T-cell (primary cell): Measurements from ENCODE around the gene NR1H2. TPM values are rescaled to one million over a fixed set of nuclear protein-coding genes. Genes with fewer than 3 reads are reported as not detected.
A peak's percentile ranks its signal among the peaks of the same experiment; 100 is the strongest.
"Not testable (repeated sequence)": the region's sequence is repeated elsewhere in the genome, so short reads cannot be mapped to it uniquely, and the experiment has no call there.

Experiments
- ATAC-seq, 4 experiments: fragments of 200-7000 bp in 3 of 4; fragments of 150-1000 bp in 1 of 4; cut with Tn5 transposase; replicated peaks in 1 of 4; 1 replicate in 3 of 4; 2 replicates in 1 of 4; pipeline ENCODE4 v1.10.0; 2021; ENCODE audit warnings: moderate library complexity in 3 of 4, mild to moderate bottlenecking in 2 of 4, moderate number of reproducible peaks in 1 of 4
- CTCF ChIA-PET, 2 donors: fragments of 300-600 bp; sonication (Branson Sonifier 250); formaldehyde crosslinking; loops; one replicate each; lab custom pipeline; 2022; ENCODE audit warnings: antibody characterized with exemption in 2 of 2; lab: Charles Lee
- POLR2A ChIA-PET, 2 donors: fragments of 300-600 bp; sonication (Branson Sonifier 250); formaldehyde crosslinking; loops; one replicate each; lab custom pipeline; 2022; ENCODE audit warnings: antibody characterized with exemption in 2 of 2; lab: Charles Lee
- DNase-seq, 35 experiments: peaks; one replicate each; pipeline versions ENCODE4 v3.0.0 to v3.0.0-alpha.2; 2013 to 2023
- H3K27ac ChIP-seq: one replicate; pipeline ENCODE4 v1.5.1; 2013; ENCODE audit warnings: low read length
- H3K27me3 ChIP-seq, 2 experiments: replicated peaks in 1 of 2; 1 replicate in 1 of 2; 2 replicates in 1 of 2; pipeline versions ENCODE4 v1.6.1 to v1.7.0; 2013; ENCODE audit warnings: low read length in 1 of 2, mixed read lengths in 1 of 2; ENCODE audit not compliant: control insufficient read depth in 2 of 2, insufficient read depth in 2 of 2; ENCODE audit errors: extremely low read depth in 1 of 2
- H3K36me3 ChIP-seq, 2 donors: 1 replicate in 1 of 2; 2 replicates in 1 of 2; pipeline versions ENCODE4 v1.6.1 to v1.7.0; 2013; ENCODE audit warnings: low read length in 1 of 2; ENCODE audit not compliant: control insufficient read depth in 2 of 2, insufficient read depth in 1 of 2; ENCODE audit errors: extremely low read depth in 1 of 2
- H3K4me1 ChIP-seq, 2 experiments: 1 replicate in 1 of 2; 2 replicates in 1 of 2; pipeline versions ENCODE4 v1.6.1 to v1.7.0; 2013; ENCODE audit warnings: low read length in 2 of 2, mixed read lengths in 1 of 2; ENCODE audit not compliant: insufficient read depth in 2 of 2, control insufficient read depth in 1 of 2; ENCODE audit errors: extremely low read depth in 1 of 2
- H3K4me3 ChIP-seq, 2 donors: 1 replicate in 1 of 2; 2 replicates in 1 of 2; pipeline versions ENCODE4 v1.5.1 to v1.7.0; 2013; ENCODE audit warnings: mild to moderate bottlenecking in 2 of 2, low read length in 1 of 2, moderate library complexity in 1 of 2; ENCODE audit not compliant: control insufficient read depth in 1 of 2; ENCODE audit errors: extremely low read depth in 1 of 2
- H3K9me3 ChIP-seq: 2 replicates; pipeline ENCODE4 v1.7.0; 2013
- H3K27ac Mint-ChIP-seq, 2 donors: one replicate each; pipeline ENCODE4 v1.8.0; 2020 to 2021; ENCODE audit warnings: mild to moderate bottlenecking in 2 of 2, mixed read lengths in 2 of 2
- H3K27me3 Mint-ChIP-seq, 2 donors: one replicate each; pipeline ENCODE4 v1.8.0; 2021 to 2022; ENCODE audit warnings: mixed read lengths in 2 of 2
- H3K36me3 Mint-ChIP-seq: one replicate; pipeline ENCODE4 v1.8.0; 2021; ENCODE audit warnings: mixed read lengths
- H3K4me1 Mint-ChIP-seq, 3 donors: one replicate each; pipeline ENCODE4 v1.8.0; 2020 to 2022; ENCODE audit warnings: mixed read lengths in 3 of 3, mild to moderate bottlenecking in 1 of 3
- H3K4me3 Mint-ChIP-seq, 3 donors: one replicate each; pipeline ENCODE4 v1.8.0; 2020 to 2022; ENCODE audit warnings: mild to moderate bottlenecking in 3 of 3, mixed read lengths in 3 of 3, moderate library complexity in 3 of 3
- H3K9me3 Mint-ChIP-seq, 3 donors: one replicate each; pipeline ENCODE4 v1.8.0; 2020 to 2022; ENCODE audit warnings: mixed read lengths in 3 of 3
- WGBS: methylation state at CpG from one replicate; pipeline ENCODE4 v1.1.5; 2013; ENCODE audit warnings: missing lambda C conversion rate; ENCODE audit not compliant: insufficient coverage; 5-methylcytosine and 5-hydroxymethylcytosine counted together
- total RNA-seq, 35 experiments: library from RNA in 6 of 35; stranded (reverse) in 6 of 35; fragments of 120-200 nt in 1 of 35; gene quantifications; one replicate each; pipeline versions ENCODE4 v1.2.1 to v1.2.4 and lab custom pipeline; 2013 to 2026

The NR1H2 gene
- total RNA-seq, 5 donors from 2014 or later (not counting 1 experiment from before 2014, with no cell fraction given): 109 to 236 (median 117) TPM

GRCh38 chr19:50332244-50333038 lies 43.8 kb upstream of the NR1H2 start:
- H3K36me3 Mint-ChIP-seq: peaks cover 4% of the 10 kb centered on the region
- CTCF ChIA-PET: interaction anchor here in 1 of 2 donors (1.6 kb wide), 1 partner anchor 393 kb away, joined by 9 read pairs; no protein-coding TSS in a partner anchor
- no peak overlapping the region for H3K27ac ChIP-seq
- H3K27me3 Mint-ChIP-seq: peaks cover 53 to 63% of the 10 kb centered on the region in 2 donors
- H3K4me3 ChIP-seq: peak overlapping the region in 1 of 2 donors; percentile 52
- peak overlapping the region in 1 of 2 donors; percentile 70 for H3K27ac Mint-ChIP-seq
- H3K9me3 ChIP-seq: no peaks in the 10 kb centered on the region
- no peaks in the 10 kb centered on the region for H3K36me3 ChIP-seq
- H3K4me3 Mint-ChIP-seq: peak overlapping the region; percentile 43 to 84 (median 60)
- H3K4me1 ChIP-seq: peaks cover 3 to 62% of the 10 kb centered on the region in 2 experiments
- 23% methylated on average over 8 of the region's 20 CpGs for WGBS
- POLR2A ChIA-PET: no interaction called here
- ATAC-seq: no peak
- H3K27me3 ChIP-seq: peaks cover 2 to 82% of the 10 kb centered on the region in 2 experiments
- DNase-seq: no peak
- peaks cover 3 to 10% (median 5%) of the 10 kb centered on the region in 3 donors for H3K9me3 Mint-ChIP-seq
- H3K4me1 Mint-ChIP-seq: peaks cover 43 to 60% (median 50%) of the 10 kb centered on the region in 3 donors

- Mint-ChIP-seq H3K9me3 (peaks cover 3 to 10% (median 5%) of the 10 kb centered on the region in 3 donors), H3K4me3 (peak overlapping the region; percentile 83 to 86 (median 84)), H3K27ac (peak overlapping the region; percentile 91 to 93), H3K4me1 (peaks cover 38 to 55% (median 46%) of the 10 kb centered on the region in 3 donors), H3K27me3 (peaks cover 49 to 59% of the 10 kb centered on the region in 2 donors), H3K36me3 (peaks cover 4% of the 10 kb centered on the region)
- Histone ChIP-seq H3K9me3 (no peaks in the 10 kb centered on the region), H3K27me3 (peaks cover 0 to 76% of the 10 kb centered on the region in 2 experiments), H3K27ac (peak overlapping the region; percentile 52), H3K4me3 (peak overlapping the region; percentile 52 to 53), H3K36me3 (no peaks in the 10 kb centered on the region), H3K4me1 (peaks cover 3 to 56% of the 10 kb centered on the region in 2 experiments)
- ChIA-PET CTCF (interaction anchor here in 1 of 2 donors (0.6 to 1.6 kb wide), 4 partner anchors 24 to 392 kb away, joined by 3 to 9 read pairs (median 4); no protein-coding TSS in a partner anchor), POLR2A (no interaction called here)
- DNase-seq: peak; percentile 73 to 93 (median 86)
- under 1% methylated on average over 23 of the region's 34 CpGs for WGBS
- ATAC-seq: peak; percentile 67 to 81 (median 74)
Observed at GRCh38 chr19:50333235-50333736, 43.0 kb upstream of the NR1H2 start.

GRCh38 chr19:50333737-50334617 lies 42.3 kb upstream of the NR1H2 start:
- Mint-ChIP-seq H3K9me3 (peaks cover 3 to 10% (median 5%) of the 10 kb centered on the region in 3 donors), H3K4me3 (peak overlapping the region; percentile 83 to 86 (median 84)), H3K36me3 (peaks cover 4% of the 10 kb centered on the region), H3K27me3 (peaks cover 49 to 58% of the 10 kb centered on the region in 2 donors), H3K4me1 (peaks cover 38 to 55% (median 46%) of the 10 kb centered on the region in 3 donors), H3K27ac (peak overlapping the region; percentile 91 to 93)
- Histone ChIP-seq H3K9me3 (no peaks in the 10 kb centered on the region), H3K4me3 (peak overlapping the region; percentile 52 to 53), H3K27ac (peak overlapping the region; percentile 52), H3K4me1 (peaks cover 3 to 54% of the 10 kb centered on the region in 2 experiments), H3K36me3 (no peaks in the 10 kb centered on the region), H3K27me3 (peaks cover 0 to 73% of the 10 kb centered on the region in 2 experiments)
- WGBS: 15% methylated on average over 49 of the region's 54 CpGs
- ATAC-seq (peak; percentile 9 to 43 (median 30)), DNase-seq (peak in 23 of 35 experiments; percentile 45 to 90 (median 72))
- ChIA-PET POLR2A (no interaction called here), CTCF (interaction anchor here in 1 of 2 donors (0.6 to 1.6 kb wide), 3 partner anchors 23 to 391 kb away, joined by 3 to 9 read pairs (median 6); no protein-coding TSS in a partner anchor)

GRCh38 chr19:50334741-50335421 lies 41.4 kb upstream of the NR1H2 start:
- no peaks in the 10 kb centered on the region for H3K36me3 ChIP-seq
- ChIA-PET CTCF (interaction anchor here in 1 of 2 donors (0.5 kb wide), 1 partner anchor 390 kb away, joined by 7 read pairs; no protein-coding TSS in a partner anchor), POLR2A (interaction anchor here in 1 of 2 donors (0.8 kb wide), 1 partner anchor 186 kb away, joined by 6 read pairs; no protein-coding TSS in a partner anchor)
- Mint-ChIP-seq H3K9me3 (peaks cover 0 to 5% (median 0%) of the 10 kb centered on the region in 3 donors), H3K36me3 (no peaks in the 10 kb centered on the region), H3K4me3 (peak overlapping the region; percentile 17 to 84 (median 60)), H3K27me3 (peaks cover 40 to 49% of the 10 kb centered on the region in 2 donors), H3K4me1 (peaks cover 30 to 46% (median 37%) of the 10 kb centered on the region in 3 donors), H3K27ac (peak overlapping the region in 1 of 2 donors; percentile 29)
- ATAC-seq (no peak), DNase-seq (no peak)
- peaks cover 0 to 64% of the 10 kb centered on the region in 2 experiments for H3K27me3 ChIP-seq
- no peaks in the 10 kb centered on the region for H3K9me3 ChIP-seq
- no peak overlapping the region for H3K27ac ChIP-seq
- peaks cover 3 to 45% of the 10 kb centered on the region in 2 experiments for H3K4me1 ChIP-seq
- 97% methylated on average over 8 of the region's 12 CpGs for WGBS
- no peak overlapping the region for H3K4me3 ChIP-seq

- H3K4me3 ChIP-seq, H3K9me3 ChIP-seq, H3K4me3 Mint-ChIP-seq, H3K36me3 Mint-ChIP-seq, DNase-seq, ATAC-seq, H3K9me3 Mint-ChIP-seq, H3K36me3 ChIP-seq, H3K27ac ChIP-seq, H3K27ac Mint-ChIP-seq, CTCF ChIA-PET, POLR2A ChIA-PET: not testable (repeated sequence)
- no CpG with 5 or more reads among the region's 6 CpGs for WGBS
- Mint-ChIP-seq H3K27me3 (peaks cover 21 to 32% of the 10 kb centered on the region in 2 donors), H3K4me1 (peaks cover 9 to 27% (median 22%) of the 10 kb centered on the region in 3 donors)
- Histone ChIP-seq H3K27me3 (peaks cover 0 to 45% of the 10 kb centered on the region in 2 experiments), H3K4me1 (peaks cover 2 to 23% of the 10 kb centered on the region in 2 experiments)
Observed at GRCh38 chr19:50337031-50337430, 39.2 kb upstream of the NR1H2 start.
